CD4-positive, CD25-positive, alpha-beta regulatory T cell (primary cell): ENCODE data around the gene ASPHD2. TPM values are rescaled to one million over a fixed set of nuclear protein-coding genes. Genes with fewer than 3 reads are reported as not detected.

Source experiments
- ATAC-seq, 2 donors: fragments of 150-1000 bp; cut with Tn5 transposase; one replicate each; pipeline ENCODE4 v1.10.0; 2021; ENCODE audit warnings: low read depth in 2 of 2, moderate number of reproducible peaks in 2 of 2, moderate library complexity in 1 of 2
- DNase-seq, 3 donors: peaks; one replicate each; pipeline versions ENCODE4 v3.0.0 to v3.0.0-alpha.2; 2012 to 2022; ENCODE audit warnings: mixed read lengths in 1 of 3
- H3K27ac ChIP-seq: one replicate; pipeline ENCODE4 v1.7.0; 2013; ENCODE audit warnings: mild to moderate bottlenecking, low read length; ENCODE audit not compliant: insufficient read depth, poor library complexity, severe bottlenecking
- H3K27me3 ChIP-seq: one replicate; pipeline ENCODE4 v1.7.0; 2013; ENCODE audit warnings: low read length; ENCODE audit not compliant: control insufficient read depth, insufficient read depth
- H3K36me3 ChIP-seq: one replicate; pipeline ENCODE4 v1.7.0; 2013; ENCODE audit warnings: mild to moderate bottlenecking, low read length, moderate library complexity; ENCODE audit not compliant: control insufficient read depth, insufficient read depth
- H3K4me1 ChIP-seq: 2 replicates; pipeline ENCODE4 v1.7.0; 2013; ENCODE audit warnings: mild to moderate bottlenecking, low read length; ENCODE audit not compliant: insufficient read depth, control insufficient read depth, poor library complexity, severe bottlenecking
- H3K4me3 ChIP-seq: one replicate; pipeline ENCODE4 v1.7.0; 2013; ENCODE audit warnings: low read depth, mild to moderate bottlenecking, low read length, moderate library complexity
- H3K9me3 ChIP-seq, 2 experiments: 1 replicate in 1 of 2; 2 replicates in 1 of 2; pipeline ENCODE4 v1.7.0; 2013; ENCODE audit warnings: low read length in 2 of 2, mild to moderate bottlenecking in 1 of 2, moderate library complexity in 1 of 2; ENCODE audit not compliant: control insufficient read depth in 2 of 2
- H3K27ac Mint-ChIP-seq, 3 donors: one replicate each; pipeline ENCODE4 v1.8.0; 2020 to 2022; ENCODE audit warnings: mild to moderate bottlenecking in 3 of 3, mixed read lengths in 3 of 3, moderate library complexity in 2 of 3
- H3K27me3 Mint-ChIP-seq: one replicate; pipeline ENCODE4 v1.8.0; 2022; ENCODE audit warnings: mild to moderate bottlenecking, mixed read lengths
- H3K36me3 Mint-ChIP-seq: one replicate; pipeline ENCODE4 v1.8.0; 2020; ENCODE audit warnings: mixed read lengths
- H3K4me1 Mint-ChIP-seq, 4 donors: one replicate each; pipeline ENCODE4 v1.8.0; 2020 to 2022; ENCODE audit warnings: mixed read lengths in 4 of 4, mild to moderate bottlenecking in 1 of 4
- H3K4me3 Mint-ChIP-seq, 4 donors: one replicate each; pipeline ENCODE4 v1.8.0; 2020 to 2022; ENCODE audit warnings: mild to moderate bottlenecking in 4 of 4, mixed read lengths in 4 of 4, moderate library complexity in 3 of 4
- H3K9me3 Mint-ChIP-seq, 7 donors: one replicate each; pipeline ENCODE4 v1.8.0; 2020 to 2022; ENCODE audit warnings: mixed read lengths in 7 of 7, mild to moderate bottlenecking in 3 of 7, moderate library complexity in 2 of 7
- polyA plus RNA-seq, 4 donors: library from polyadenylated mRNA; unstranded; fragments of 300-500 nt; fragmentation: Illumina TruSeq; gene quantifications; one replicate each; pipeline ENCODE4 v1.2.3, GENCODE V29; 2021
- total RNA-seq: library from RNA; stranded (reverse); gene quantifications from one replicate; pipeline ENCODE4 v1.2.3, GENCODE V29; 2022

ASPHD2 gene
- total and polyA plus RNA-seq, 5 donors from 2014 or later, result 3.1 to 8.5 (median 4.3) TPM

DNA sequence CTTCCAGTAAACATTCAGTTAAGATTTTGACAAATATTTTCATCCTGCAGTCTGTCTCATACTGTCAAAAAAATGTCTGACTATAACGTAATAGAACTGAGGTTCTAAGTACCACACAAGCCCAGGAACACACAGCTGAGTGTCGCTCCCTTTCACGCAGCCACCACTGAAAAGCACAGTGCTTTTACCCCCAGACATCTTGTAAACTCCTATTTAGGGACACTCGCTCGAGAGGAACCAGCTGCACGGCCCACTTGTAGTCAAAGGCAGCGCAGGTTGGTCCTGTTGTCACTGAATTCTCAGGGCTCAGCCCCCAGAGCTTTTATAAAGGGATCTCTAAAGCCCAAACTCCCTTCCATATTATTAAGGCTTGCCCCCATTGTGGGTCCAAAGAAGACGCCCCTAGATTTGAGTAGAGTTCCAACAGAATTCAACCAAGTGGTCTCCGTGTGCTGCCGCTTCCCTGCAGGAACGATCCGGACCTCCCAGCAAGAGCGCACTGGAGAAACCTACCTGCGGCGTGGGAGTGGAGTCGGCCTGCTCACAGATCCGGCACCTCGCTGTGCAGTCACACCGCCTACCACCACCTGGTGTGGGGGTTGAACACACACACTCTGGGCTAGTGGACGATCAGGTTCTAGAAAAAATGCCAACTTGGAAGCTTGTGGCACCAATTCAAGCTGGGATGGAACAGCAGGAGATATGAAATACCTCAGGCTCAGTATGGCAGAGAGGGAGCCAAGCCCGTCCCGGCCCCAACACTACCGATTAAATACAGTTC, 23.4 kb downstream of the ASPHD2 start:
- Mint-ChIP-seq H3K4me1 (no peaks in the 10 kb centered on the region), H3K27ac (no peak overlapping the region), H3K27me3 (no peaks in the 10 kb centered on the region), H3K9me3 (peaks cover 0 to 2% (median 0%) of the 10 kb centered on the region in 7 donors), H3K36me3 (peaks cover 32% of the 10 kb centered on the region), H3K4me3 (no peak overlapping the region)
- DNase-seq (no peak), ATAC-seq (no peak)
- H3K36me3 ChIP-seq, result peaks cover 38% of the 10 kb centered on the region
- no peak overlapping the region for H3K27ac ChIP-seq
- H3K4me3 ChIP-seq, result no peak overlapping the region
- H3K27me3 ChIP-seq, result no peaks in the 10 kb centered on the region
- H3K4me1 ChIP-seq, result no peaks in the 10 kb centered on the region
- H3K9me3 ChIP-seq, result no peaks in the 10 kb centered on the region

DNA sequence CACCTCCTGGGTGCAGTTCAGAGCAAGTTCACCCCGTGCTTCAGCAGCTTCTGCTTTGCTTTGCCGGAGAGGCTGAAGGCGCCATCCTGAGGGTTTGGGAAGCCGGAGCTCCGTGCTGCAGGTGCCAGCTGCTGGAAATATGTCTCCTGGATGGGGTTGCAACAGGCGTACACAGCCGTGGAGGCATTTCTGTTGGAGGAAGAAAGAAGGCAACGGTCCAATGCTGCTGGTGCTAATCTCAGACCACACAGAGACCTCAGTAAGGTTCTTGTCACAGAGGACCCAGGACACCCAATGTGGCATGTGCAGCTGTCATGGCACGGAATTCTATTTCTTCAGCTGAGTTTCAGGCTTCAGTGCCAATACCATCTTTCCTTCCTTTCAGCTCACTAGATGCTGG, 24.2 kb downstream of the ASPHD2 start:
- DNase-seq (no peak), ATAC-seq (no peak)
- no peak overlapping the region for H3K4me3 ChIP-seq
- H3K9me3 ChIP-seq, result no peaks in the 10 kb centered on the region
- Mint-ChIP-seq H3K36me3 (peaks cover 36% of the 10 kb centered on the region), H3K9me3 (peaks cover 0 to 2% (median 0%) of the 10 kb centered on the region in 7 donors), H3K27ac (no peak overlapping the region), H3K4me3 (no peak overlapping the region), H3K27me3 (no peaks in the 10 kb centered on the region), H3K4me1 (no peaks in the 10 kb centered on the region)
- peaks cover 46% of the 10 kb centered on the region for H3K36me3 ChIP-seq
- H3K27ac ChIP-seq, result no peak overlapping the region
- H3K27me3 ChIP-seq, result no peaks in the 10 kb centered on the region
- no peaks in the 10 kb centered on the region for H3K4me1 ChIP-seq

DNA sequence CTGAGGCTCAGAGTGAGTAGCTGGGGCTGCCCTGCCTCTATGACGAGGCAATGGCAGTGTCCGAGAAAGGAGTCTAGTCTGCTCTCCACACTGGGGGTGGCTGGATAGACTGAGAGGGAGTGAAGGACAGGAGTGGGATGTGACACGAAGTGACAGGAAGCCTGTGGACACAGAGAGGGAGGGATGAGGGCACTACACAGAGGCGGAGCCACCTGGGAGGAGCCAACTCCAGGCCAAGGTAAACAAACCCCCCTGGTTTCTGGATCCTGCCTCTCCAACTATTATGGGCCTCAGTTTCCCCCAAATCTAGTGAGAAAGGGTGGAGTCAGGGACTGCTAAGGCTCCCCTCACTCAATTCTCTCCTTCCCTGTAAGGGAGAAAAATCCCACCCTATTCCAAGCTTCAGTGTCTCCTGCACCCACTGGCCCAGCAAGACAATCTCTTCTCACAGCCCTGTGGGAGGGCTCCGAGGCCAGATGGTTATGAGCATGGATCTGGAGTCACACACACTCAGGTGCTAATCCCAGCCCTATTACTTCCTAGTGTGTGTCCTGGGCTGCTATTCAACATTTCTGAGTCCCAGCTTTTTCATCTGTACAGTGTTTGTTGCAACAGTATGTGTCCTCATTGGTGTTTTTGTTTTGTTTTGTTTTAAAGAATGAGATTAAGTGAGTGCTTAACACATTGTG, 24.9 kb downstream of the ASPHD2 start:
- H3K36me3 ChIP-seq, result peaks cover 52% of the 10 kb centered on the region
- no peaks in the 10 kb centered on the region for H3K27me3 ChIP-seq
- H3K27ac ChIP-seq, result no peak overlapping the region
- H3K9me3 Mint-ChIP-seq, result peaks cover 0 to 2% (median 0%) of the 10 kb centered on the region in 7 donors
- no peak overlapping the region for H3K4me3 ChIP-seq
- H3K27ac Mint-ChIP-seq, result no peak overlapping the region
- H3K4me3 Mint-ChIP-seq, result no peak overlapping the region
- no peaks in the 10 kb centered on the region for H3K4me1 ChIP-seq
- no peaks in the 10 kb centered on the region for H3K4me1 Mint-ChIP-seq
- DNase-seq, result no peak
- no peaks in the 10 kb centered on the region for H3K9me3 ChIP-seq
- ATAC-seq, result no peak
- peaks cover 39% of the 10 kb centered on the region for H3K36me3 Mint-ChIP-seq
- H3K27me3 Mint-ChIP-seq, result no peaks in the 10 kb centered on the region

DNA sequence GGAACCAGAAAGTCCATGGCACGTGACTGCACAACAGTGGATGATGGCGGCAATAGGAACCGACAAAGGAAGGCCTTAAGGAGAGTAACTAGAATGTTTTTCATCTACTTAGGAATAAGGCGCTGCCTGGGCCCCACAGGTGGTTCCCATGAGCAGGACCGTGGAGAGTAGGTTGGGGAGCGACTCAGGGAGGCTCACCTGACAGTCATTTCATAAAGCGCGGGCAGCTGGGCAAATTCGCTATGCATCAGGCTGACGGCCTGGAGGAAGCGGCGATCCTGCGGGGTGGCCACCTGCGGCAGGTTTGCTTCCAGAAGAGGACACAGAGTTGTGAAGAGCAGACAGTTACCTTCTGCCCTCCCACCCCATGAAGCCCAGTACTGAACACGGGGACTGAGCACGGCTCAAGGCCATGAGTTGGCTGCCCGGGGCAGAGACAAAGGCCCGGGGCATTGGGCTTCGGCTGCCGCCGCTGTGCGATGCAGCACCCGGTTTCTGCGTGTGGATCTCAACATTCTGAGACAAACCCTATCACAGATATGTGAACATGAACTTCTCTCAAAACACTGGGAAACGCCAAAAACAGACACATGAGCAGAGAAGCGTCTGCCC, 28.7 kb downstream of the ASPHD2 start:
- H3K27me3 ChIP-seq, result no peaks in the 10 kb centered on the region
- no peak for ATAC-seq
- no peaks in the 10 kb centered on the region for H3K4me1 ChIP-seq
- Mint-ChIP-seq H3K27me3 (no peaks in the 10 kb centered on the region), H3K36me3 (peaks cover 33% of the 10 kb centered on the region), H3K4me3 (no peak overlapping the region), H3K4me1 (peaks cover 0 to 7% (median 4%) of the 10 kb centered on the region in 4 donors), H3K9me3 (peaks cover 0 to 2% (median 0%) of the 10 kb centered on the region in 7 donors), H3K27ac (no peak overlapping the region)
- H3K4me3 ChIP-seq, result no peak overlapping the region
- no peak overlapping the region for H3K27ac ChIP-seq
- H3K36me3 ChIP-seq, result peaks cover 45% of the 10 kb centered on the region
- H3K9me3 ChIP-seq, result no peaks in the 10 kb centered on the region
- no peak for DNase-seq

DNA sequence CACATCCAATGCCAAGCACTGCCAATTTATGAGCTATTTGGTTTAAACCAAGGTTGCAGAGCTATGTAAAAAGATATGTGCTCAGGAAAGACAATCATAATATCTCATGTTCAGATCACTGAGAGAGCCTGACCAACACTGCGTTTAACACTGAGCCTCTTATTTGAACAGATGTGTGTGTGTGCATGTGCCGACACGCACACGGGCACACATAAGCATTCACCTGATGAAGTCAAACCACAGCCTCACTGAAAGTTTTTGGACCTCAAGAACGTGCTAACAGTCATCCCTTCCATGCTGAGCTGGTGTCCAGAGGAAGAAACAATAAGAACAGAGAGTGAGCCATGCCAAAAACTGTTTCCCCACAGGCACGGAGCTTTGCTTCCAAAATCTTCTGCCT, 31.1 kb downstream of the ASPHD2 start:
- peaks cover 53% of the 10 kb centered on the region for H3K36me3 ChIP-seq
- DNase-seq (no peak), ATAC-seq (no peak)
- H3K4me1 ChIP-seq, result no peaks in the 10 kb centered on the region
- H3K4me3 ChIP-seq, result no peak overlapping the region
- Mint-ChIP-seq H3K36me3 (peaks cover 44% of the 10 kb centered on the region), H3K9me3 (no peaks in the 10 kb centered on the region), H3K4me3 (no peak overlapping the region), H3K27me3 (no peaks in the 10 kb centered on the region), H3K27ac (peak overlapping the region in 1 of 3 donors; percentile 20), H3K4me1 (peaks cover 0 to 7% (median 4%) of the 10 kb centered on the region in 4 donors)
- H3K27me3 ChIP-seq, result no peaks in the 10 kb centered on the region
- no peak overlapping the region for H3K27ac ChIP-seq
- no peaks in the 10 kb centered on the region for H3K9me3 ChIP-seq

DNA sequence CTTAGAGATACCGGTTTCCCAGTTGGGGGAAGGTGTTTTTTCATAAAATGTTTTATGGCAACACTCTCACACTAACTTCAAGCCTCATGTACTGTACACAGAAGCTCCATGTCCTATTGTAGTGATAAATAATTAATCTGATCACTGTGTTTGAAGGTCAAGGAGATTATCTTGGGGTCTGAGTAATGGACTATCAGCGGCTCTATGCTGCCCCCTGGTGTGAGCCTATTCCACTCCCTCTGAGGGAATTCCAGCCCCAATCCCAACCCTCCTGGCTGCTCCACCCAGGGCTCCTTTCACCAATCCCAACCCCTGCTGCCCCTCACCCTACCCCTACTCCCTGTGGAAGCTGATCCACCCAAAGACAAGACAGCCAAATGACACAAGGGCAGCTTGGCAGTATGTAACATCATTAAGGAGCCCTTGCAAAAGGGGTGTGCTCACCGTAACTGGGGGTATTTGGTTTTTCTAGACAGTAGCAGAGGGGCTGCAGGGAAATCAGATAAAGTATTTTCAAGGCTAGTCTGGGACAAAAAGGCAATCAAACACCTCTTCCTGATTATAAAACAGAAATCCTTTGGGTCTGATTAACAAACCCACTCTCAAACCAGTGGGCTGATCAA, 32.2 kb downstream of the ASPHD2 start:
- Histone ChIP-seq H3K4me3 (no peak overlapping the region), H3K4me1 (no peaks in the 10 kb centered on the region), H3K36me3 (peaks cover 57% of the 10 kb centered on the region), H3K9me3 (no peaks in the 10 kb centered on the region), H3K27me3 (no peaks in the 10 kb centered on the region), H3K27ac (no peak overlapping the region)
- Mint-ChIP-seq H3K27me3 (no peaks in the 10 kb centered on the region), H3K36me3 (peaks cover 46% of the 10 kb centered on the region), H3K4me1 (peaks cover 0 to 7% (median 4%) of the 10 kb centered on the region in 4 donors), H3K4me3 (no peak overlapping the region), H3K27ac (peak overlapping the region in 1 of 3 donors; percentile 71), H3K9me3 (no peaks in the 10 kb centered on the region)
- ATAC-seq (no peak), DNase-seq (peak; percentile 10 to 24 (median 23))

DNA sequence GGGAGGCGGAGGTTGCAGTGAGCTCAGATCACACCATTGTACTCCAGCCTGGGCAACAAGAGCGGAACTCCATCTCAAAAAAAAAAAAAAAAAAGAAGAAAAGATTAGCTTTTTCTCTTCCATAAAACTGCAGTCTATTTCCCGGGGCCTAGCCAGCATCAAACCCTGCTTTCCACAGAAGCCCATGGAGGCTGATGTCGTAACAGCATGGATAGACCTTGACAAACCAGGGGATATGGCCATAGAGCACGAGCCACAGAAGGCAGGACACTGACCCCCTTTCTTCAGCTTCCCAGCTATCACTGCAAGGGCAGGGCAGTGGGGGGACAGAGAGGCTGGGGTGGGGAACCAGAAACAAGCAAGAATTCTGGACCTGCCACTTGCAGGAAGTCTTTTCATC, 33.0 kb downstream of the ASPHD2 start:
- Histone ChIP-seq H3K27me3 (no peaks in the 10 kb centered on the region), H3K4me3 (no peak overlapping the region), H3K36me3 (peaks cover 59% of the 10 kb centered on the region), H3K27ac (no peak overlapping the region), H3K9me3 (no peaks in the 10 kb centered on the region), H3K4me1 (no peaks in the 10 kb centered on the region)
- H3K9me3 Mint-ChIP-seq, result no peaks in the 10 kb centered on the region
- H3K27me3 Mint-ChIP-seq, result no peaks in the 10 kb centered on the region
- H3K27ac Mint-ChIP-seq, result no peak overlapping the region
- H3K4me3 Mint-ChIP-seq, result no peak overlapping the region
- ATAC-seq, result no peak
- no peak for DNase-seq
- H3K36me3 Mint-ChIP-seq, result peaks cover 51% of the 10 kb centered on the region
- H3K4me1 Mint-ChIP-seq, result peaks cover 0 to 7% (median 4%) of the 10 kb centered on the region in 4 donors
